Endometrial microvascular endothelial cells (primary cell): ENCODE data around the gene LCE1F. TPM values are rescaled to one million over a fixed set of nuclear protein-coding genes. Genes with fewer than 3 reads are reported as not detected.

ENCODE experiments used
- in situ Hi-C: cut with HindIII; loops from 2 replicates; pipeline ENCODE4 v1.10.0; 2017; ENCODE audit warnings: low sequenced_read_pairs, low pct_unique_long_range_greater_than_20kb; ENCODE audit errors: inconsistent ontology term
- total RNA-seq: library from RNA; depleted of rRNA; stranded (reverse); fragments of >200 nt; gene quantifications from one replicate; pipeline ENCODE4 v1.2.3, GENCODE V29; 2015; ENCODE audit errors: inconsistent ontology term

The LCE1F gene
- total RNA-seq, 1 donor from 2014 or later: not detected

DNA sequence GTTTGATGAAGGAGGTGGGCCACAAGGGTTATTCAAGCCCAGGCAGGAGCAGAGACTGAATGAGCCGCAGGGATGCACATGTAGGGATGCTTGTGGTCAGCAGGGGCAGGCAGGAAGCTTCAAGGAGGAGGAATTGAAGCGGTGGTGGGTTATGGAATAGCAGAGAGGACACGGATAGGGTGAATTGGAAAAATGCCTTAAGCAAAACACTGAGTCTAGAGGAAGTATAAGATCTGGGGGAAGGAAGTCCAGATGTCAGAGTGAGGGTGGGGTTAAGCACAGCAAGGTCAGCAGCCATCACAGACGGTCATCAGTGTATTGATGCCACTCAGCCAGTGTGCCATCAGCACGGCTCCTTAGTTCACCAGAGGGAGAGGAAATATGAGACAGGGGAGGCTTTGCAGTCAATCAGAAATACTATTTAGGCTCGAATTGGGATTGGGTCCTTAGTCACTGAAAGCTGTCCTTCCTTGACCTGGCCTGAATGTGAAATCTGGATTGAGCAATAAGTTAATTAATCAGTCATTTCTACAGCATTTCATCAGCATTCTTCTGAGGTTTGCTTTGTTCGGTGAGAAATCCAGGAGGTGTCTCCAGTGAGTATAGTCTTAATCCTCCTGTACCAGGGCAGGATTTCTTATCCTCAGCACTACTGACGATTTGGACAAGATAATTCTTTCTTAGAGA, 6.0 kb upstream of the LCE1F start:
- in situ Hi-C loops: no loop called here

DNA sequence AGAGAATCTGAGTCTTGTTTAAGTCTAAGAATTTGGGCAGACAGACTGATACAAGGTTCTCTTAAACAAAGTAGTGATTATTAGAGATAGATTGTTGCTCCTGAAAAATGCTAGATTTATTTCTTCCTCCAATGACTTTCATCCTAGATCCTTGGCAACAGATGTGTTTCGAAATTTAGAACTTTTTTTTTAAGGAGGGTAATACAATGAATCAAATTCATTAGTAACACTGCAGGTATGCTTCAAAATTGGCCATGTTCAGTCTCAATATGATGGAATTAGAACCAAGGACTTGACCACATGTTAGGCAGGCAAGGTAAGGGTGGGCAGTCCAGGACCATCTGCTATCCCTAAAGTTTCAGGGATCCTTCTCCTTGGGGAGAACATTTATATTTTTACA, 4.5 kb upstream of the LCE1F start:
- in situ Hi-C loops: no loop called here

DNA sequence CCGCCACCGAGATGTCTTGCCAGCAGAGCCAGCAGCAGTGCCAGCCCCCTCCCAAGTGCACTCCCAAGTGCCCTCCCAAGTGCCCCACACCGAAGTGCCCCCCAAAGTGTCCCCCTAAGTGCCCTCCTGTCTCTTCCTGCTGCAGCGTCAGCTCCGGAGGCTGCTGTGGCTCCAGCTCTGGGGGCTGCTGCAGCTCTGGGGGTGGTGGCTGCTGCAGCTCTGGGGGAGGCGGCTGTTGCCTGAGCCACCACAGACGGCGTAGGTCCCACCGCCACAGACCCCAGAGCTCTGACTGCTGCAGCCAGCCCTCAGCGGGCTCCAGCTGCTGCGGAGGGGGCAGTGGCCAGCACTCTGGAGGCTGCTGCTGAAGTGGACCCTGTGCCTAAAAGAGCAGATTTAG, 1.4 kb downstream of the LCE1F start:
- in situ Hi-C loops: no loop called here

DNA sequence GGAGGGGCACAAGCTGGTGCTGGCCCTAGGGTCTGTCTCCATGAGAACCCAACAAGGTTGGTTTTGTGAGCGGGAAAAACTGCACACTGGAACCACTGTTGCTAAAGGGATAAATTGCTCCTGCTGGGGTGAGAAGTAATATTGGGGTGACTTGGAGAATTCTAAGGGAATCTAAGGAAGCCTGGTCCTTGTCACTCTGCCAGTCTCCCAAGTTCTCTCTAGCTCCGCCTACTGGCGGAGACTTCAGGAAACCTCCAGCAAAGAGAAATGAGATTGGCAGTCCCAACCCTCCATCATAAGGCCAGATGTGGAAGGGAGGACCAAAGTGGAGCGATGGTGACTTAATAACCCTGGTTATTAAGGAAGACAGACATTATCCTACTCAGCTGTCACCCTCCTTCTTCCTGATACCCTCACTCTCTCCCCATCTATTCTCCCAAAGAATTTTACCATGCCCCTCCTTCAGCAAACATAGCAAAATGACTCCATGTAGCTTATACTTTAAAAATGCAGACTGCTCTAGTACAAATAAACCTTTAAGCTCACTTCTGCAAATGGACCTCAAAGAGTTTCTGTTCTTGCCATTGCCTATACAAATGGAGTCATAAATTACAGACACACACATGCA, 2.7 kb downstream of the LCE1F start:
- in situ Hi-C loops: no loop called here

DNA sequence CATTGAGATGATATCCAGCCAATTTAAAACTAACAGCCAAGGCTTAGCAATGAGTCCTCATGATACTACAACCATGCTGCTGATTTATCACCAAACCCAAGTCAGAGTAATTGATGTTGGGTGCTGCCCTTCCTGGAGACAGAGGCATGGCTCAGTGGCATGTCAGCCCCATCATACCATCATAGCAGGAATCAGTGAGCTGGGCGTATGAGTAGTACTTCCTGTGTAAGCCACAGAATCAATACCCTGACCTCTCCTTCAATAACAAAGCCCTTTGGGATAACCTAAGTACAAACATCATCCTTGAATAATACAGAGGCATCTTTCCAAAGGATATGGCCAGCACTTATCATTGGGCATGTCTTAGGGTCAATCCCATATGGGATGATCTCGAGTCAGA, 8.2 kb downstream of the LCE1F start:
- in situ Hi-C loops: no loop called here

DNA sequence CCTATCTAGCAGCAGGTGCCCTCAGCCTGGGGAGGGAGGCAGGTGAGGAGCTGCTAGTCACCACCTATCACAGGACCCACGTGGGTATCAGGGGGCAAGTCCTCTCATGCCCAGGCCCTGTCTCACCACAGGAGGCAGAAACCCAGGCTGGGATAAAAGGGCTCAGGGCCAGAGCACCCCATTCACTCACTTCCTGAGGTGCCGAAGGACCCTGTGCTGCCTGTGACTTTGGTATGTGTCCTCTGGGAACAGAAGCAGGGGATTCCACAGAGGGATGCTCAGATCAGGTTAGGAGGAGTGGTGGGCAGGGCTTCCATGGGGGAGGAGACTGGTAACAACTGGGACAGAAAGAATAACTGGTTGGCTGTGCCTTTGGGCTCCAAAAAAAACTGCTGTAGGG, 11.1 kb downstream of the LCE1F start, which contains the start of gene LCE1E:
Gene LCE1E, plus strand, starts transcription at position 181 of the 400 bp plus-strand sequence. CDS start 1,043 bp downstream, outside the sequence.
- in situ Hi-C loops: no loop called here

DNA sequence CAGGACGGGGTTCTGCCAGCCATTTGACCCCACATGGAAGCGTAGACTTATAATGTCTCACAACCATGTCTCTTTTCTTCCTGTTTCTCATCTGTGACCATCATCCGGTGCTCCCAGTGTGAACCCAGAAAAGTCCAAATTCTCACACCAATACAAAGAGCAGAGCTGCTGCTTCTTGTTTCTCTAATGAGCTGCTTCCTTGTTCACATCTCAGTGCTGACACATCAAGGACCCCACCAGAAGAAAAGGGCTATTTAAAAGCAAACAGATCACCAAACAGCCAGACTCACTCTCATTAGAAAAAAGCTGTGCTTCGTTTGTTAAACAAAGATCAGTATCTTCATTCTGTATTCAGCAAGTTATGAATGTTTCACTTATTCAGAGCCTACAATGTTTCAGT, 20.7 kb downstream of the LCE1F start:
- in situ Hi-C loops: no loop called here

DNA sequence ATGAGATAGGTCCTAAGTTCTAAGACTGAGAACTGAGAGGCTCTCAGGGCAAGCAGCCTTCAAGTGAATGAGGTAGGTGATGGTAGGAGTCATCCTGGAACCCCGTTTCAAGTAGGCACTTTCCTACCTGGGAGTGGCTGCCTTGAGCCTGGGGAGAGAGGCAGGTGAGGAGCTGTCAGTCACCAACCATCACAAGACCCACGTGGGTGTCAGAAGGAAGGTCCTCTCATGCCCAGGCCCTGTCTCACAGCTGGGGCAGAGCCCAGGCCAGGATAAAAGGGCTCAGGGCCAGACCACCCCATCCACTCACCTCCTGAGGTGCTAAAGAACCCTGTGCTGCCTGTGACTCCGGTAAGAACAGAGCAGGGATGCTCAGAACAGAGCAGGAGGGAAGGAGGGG, 21.5 kb downstream of the LCE1F start, which contains the start of gene LCE1D:
Gene LCE1D, plus strand, starts transcription at position 301 of the 400 bp plus-strand sequence. CDS start 1,074 bp downstream, outside the sequence.
- in situ Hi-C loops: no loop called here

DNA sequence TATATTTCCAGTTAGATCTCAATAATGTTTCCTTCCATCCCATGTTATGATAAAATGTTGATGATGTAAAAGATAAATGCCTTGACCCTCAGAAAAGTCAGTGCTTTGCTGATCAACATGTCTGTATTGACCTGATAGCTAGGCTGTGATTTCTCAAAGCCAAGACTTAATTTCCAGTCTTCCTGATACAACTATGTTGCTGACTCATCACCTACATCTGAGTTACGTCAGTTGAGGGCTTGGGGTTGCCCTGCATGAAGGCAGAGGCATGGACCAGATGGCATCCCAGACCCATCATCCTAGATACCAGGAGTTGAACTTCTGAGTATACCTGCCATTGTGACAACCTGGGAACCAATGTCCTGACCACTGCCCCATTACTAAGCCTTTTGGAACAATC, 26.4 kb downstream of the LCE1F start:
- in situ Hi-C loops: no loop called here

DNA sequence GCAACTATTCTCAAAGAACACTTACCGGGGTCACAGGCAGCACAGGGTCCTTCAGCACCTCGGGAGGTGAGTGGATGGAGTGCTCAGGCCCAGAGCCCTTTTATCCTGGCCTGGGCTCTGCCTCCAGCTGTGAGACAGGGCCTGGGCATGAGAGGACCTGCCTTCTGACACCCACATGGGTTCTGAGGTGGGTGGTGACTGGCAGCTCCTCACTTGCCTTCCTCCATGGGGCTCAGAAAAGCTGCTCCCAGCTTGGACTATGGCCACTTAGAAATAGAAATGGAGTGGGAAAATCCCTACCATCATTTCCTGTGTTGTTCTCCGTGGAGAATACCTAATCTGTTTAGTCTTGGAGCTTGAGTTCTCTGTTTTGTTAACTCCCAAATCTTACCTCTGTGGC, 31.6 kb downstream of the LCE1F start, which contains the start of gene LCE1C:
Gene LCE1C, minus strand, starts transcription at position 76 of the 400 bp plus-strand sequence. CDS start 1,173 bp downstream, outside the sequence.
- in situ Hi-C loops: no loop called here

DNA sequence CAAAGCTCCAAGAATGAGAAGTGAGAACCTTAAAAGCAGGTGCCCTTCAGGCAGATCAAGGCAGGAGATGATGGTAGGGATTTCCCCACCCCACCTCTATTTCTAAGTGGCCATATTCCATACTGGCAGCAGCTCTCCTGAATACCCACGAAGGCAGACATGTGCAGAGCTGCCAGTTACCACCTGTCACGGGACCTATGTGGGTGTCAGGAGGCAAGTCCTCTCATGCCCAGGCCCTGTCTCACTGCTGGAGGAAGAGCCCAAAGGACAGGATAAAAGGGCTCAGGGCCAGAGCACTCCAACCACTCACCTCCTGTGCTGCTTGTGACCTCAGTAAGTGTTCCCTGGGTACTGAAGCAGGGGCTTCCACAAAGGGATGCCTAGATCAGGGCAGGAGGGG, 36.1 kb downstream of the LCE1F start:
- in situ Hi-C loops: no loop called here

DNA sequence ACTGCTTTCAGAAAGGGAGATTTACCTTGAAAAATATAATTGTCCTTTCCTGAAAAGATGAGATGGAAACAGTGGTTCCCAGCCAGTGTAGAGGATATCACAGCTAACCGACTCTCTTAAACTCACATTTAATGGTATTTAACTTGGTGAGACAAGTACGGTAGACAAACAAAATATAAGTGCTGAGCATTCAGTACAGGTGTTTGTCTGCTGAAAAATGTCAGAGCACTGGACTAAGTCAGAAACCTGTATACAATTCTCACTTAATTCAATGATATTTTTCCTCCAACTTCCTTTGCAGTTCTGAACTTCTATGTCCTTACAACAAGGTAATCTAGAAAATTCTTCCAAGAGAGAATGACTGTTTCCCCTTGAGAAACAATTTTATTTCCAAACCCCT, 36.7 kb downstream of the LCE1F start, which contains the start of gene LCE1B:
Gene LCE1B, plus strand, starts transcription at position 301 of the 400 bp plus-strand sequence. CDS start 476 bp downstream, outside the sequence.
- in situ Hi-C loops: no loop called here

DNA sequence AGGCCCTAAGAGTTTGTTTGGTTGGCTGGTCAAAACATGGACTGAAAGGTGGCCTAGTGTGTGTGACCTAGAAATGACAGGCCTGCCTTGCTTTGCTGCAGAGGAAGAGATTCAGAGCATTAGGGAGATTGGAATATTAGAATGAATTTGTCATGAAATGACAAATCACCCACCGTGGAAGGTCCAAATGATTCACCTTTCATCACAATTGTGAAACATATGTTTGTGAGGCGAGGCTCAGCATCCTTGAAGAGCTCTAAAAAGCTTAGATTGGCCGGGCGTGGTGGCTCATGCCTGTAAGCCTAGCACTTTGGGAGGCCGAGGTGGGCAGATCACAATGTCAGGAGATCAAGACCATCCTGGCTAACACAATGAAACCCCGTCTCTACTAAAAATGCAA, 42.4 kb downstream of the LCE1F start:
- in situ Hi-C loops: no loop called here

DNA sequence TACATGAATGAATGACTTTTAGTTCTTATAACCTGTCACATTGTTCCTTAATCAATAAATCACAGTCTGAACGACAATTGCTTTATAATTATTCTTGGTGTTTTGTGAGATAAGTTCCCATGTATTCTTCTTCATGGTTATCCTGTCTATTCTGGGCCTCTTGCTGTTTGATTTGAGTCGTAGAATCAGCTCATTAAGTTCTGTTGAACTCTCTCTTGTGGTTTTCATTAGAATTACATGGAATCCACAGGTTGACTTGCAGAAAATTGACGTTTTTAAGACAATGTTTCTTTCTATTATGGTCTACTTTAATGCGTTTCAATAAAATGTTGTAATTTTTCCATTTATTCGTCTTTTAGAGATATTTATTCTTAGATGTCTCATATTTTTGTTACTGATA, 48.4 kb downstream of the LCE1F start:
- in situ Hi-C loops: no loop called here

DNA sequence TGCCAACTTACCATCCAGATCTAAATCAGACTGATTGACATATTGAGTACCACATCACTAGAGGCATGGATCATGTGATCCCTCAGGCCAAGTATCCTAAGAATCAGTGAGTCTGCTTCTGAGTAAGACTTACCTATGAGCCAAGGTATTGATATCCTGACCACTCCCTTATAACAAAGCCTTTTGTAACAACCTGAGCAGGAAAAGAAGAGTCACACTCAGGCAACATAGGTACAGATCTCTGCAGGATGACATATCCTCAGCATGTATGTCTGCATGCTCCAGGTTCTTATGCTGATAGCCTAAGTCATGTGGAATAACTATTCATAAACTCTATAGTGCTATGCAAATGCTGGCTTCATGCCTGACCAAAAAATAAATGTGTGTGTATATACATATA, 50.0 kb downstream of the LCE1F start:
- in situ Hi-C loops: no loop called here

Other genes starting within 250 kb of the LCE1F start
- not detected for gene LCE3E, start 208.4 kb upstream of the LCE1F start, total RNA-seq
- gene LCE3D, start 194.6 kb upstream of the LCE1F start, total RNA-seq: not detected
- not detected for gene LCE3C, start 174.9 kb upstream of the LCE1F start, total RNA-seq
- gene LCE3B, start 161.3 kb upstream of the LCE1F start, total RNA-seq: not detected
- not detected for gene LCE3A, start 152.0 kb upstream of the LCE1F start, total RNA-seq
- gene LCE2D, start 111.8 kb upstream of the LCE1F start, total RNA-seq: not detected
- not detected for gene LCE2C, start 99.9 kb upstream of the LCE1F start, total RNA-seq
- gene LCE2B, start 89.0 kb upstream of the LCE1F start, total RNA-seq: not detected
- gene LCE2A, start 76.8 kb upstream of the LCE1F start, total RNA-seq: not detected
- gene LCE4A, start 67.0 kb upstream of the LCE1F start, total RNA-seq: not detected
- gene KPRP, start 17.1 kb upstream of the LCE1F start, total RNA-seq: not detected
- not detected for gene LCE1E, start 11.1 kb downstream of the LCE1F start, total RNA-seq
- not detected for gene LCE1D, start 21.6 kb downstream of the LCE1F start, total RNA-seq
- not detected for gene LCE1C, start 31.5 kb downstream of the LCE1F start, total RNA-seq
- gene LCE1B, start 36.8 kb downstream of the LCE1F start, total RNA-seq: not detected
- gene LCE1A, start 52.3 kb downstream of the LCE1F start, total RNA-seq: not detected
- not detected for gene LCE6A, start 67.7 kb downstream of the LCE1F start, total RNA-seq
- gene LCE7A, start 84.9 kb downstream of the LCE1F start, total RNA-seq: not detected
- gene SMCP, start 103.2 kb downstream of the LCE1F start, total RNA-seq: not detected
- gene IVL, start 133.4 kb downstream of the LCE1F start, total RNA-seq: not detected
- gene SPRR5, start 172.1 kb downstream of the LCE1F start, total RNA-seq: not detected
- not detected for gene SPRR4, start 195.5 kb downstream of the LCE1F start, total RNA-seq
- gene SPRR1A, start 208.9 kb downstream of the LCE1F start, total RNA-seq: not detected
- gene SPRR3, start 226.6 kb downstream of the LCE1F start, total RNA-seq: not detected